Diencephalon (tissue), 1 donor: ENCODE measurements around the gene COG5. TPM values are rescaled to one million over a fixed set of nuclear protein-coding genes. Genes with fewer than 3 reads are reported as not detected.

Experiments
- small RNA-seq: library from RNA; depleted of rRNA; stranded (forward); fragments of <200 nt; gene quantifications from one replicate; pipeline ENCODE3, GENCODE V24; 2014
- total RNA-seq: library from RNA; depleted of rRNA; stranded (reverse); fragments of >200 nt; gene quantifications from one replicate; pipeline ENCODE4 v1.2.3, GENCODE V29; 2014

The COG5 gene
- 33.2 TPM for total RNA-seq

DNA sequence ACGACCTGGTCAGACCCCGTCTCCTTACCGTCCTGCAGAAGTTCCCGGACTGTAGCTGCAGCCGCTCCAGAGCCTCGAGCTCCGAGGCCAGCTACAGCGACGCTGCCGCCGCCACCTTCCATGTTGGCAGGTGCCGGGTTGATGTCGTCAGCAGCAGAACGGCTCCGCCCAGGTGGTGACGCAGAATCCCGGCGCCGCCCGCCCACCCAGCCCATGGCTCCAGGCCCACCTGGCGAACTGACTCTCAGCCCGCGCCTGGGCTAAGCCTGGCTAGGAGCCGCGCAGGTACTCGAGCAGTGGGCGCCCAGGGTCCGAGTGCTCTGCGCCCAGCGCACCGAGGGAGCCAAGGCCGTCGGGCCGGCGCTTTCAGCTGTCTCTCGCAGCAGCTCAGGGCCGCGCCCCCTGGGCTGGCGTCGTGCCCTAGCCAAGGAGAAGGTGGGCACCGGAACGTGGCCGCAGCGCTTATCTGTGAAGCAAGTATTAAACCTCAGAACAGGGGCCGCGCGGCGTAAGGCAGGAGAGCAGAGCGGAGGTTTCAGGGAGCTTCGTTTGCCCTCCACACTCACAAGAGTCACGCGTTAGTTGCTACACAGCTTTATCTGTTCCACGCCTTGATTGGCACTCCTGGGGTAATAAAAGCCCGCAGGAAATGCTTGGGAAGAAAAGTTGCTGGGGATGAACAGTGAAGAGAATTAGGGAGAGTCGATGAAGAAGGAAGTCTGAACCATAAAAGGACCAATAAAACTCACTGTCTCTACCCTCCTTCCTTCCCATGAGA is at the start of gene COG5, which contains the start of gene DUS4L:
Gene COG5 (minus strand): TSS at position 146 of the 778 bp plus-strand sequence. CDS start 24 bp downstream, at position 122.
Gene DUS4L (plus strand): TSS at position 197 of the 778 bp plus-strand sequence. CDS start 3,100 bp downstream, outside the sequence.

DNA sequence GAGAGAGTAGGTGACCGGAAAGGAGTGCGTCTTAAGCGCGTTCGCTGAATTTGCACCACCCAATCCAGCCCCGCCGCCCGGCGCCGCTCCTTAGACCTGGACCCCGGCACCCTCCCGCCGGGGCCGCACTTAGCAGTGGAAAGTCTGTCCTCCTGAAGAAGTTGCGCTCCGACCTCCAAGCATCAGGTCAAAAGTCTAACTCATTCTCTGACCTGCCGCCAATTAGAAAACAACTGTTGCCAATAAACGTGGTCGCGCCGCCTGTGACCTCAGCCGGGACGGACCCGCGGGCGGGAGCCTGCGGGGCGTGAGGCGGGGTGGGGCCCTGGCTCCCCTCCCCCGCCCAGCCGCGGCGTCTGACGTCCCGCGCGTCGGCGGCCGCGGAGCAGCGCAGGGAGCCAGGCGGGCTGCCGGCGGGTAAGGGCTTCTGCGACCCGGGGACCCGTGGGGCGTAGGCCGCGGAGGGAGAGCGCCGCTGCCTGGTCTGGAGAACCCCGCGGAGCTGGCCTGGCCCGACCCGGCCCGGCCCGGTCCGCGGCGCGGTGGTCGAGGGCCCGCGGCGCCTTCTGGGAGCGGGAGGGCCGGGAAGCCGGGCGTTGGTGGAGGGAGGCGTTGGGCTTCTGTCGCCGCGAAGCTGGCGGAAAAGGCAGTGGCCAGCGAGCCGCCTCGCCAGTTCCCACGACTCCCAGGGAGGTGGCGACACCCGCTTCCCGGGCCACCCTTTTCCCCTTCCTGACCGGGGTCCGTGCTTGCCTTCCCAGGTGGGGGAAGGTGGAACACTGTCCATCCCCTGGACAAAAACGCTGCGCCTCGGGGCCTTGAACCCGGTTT is 16.4 kb upstream of the COG5 start, which contains the start of gene BCAP29:
Gene BCAP29 (plus strand): TSS at position 362 of the 831 bp plus-strand sequence. CDS start 527 bp downstream, outside the sequence.

GRCh38 chr7:107469929-107470328 is 93.8 kb downstream of the COG5 start, which contains the start of gene GPR22:
TSS of gene GPR22 (plus strand) at chr7:107470057. CDS start at chr7:107474061, 4,004 bp downstream.

DNA sequence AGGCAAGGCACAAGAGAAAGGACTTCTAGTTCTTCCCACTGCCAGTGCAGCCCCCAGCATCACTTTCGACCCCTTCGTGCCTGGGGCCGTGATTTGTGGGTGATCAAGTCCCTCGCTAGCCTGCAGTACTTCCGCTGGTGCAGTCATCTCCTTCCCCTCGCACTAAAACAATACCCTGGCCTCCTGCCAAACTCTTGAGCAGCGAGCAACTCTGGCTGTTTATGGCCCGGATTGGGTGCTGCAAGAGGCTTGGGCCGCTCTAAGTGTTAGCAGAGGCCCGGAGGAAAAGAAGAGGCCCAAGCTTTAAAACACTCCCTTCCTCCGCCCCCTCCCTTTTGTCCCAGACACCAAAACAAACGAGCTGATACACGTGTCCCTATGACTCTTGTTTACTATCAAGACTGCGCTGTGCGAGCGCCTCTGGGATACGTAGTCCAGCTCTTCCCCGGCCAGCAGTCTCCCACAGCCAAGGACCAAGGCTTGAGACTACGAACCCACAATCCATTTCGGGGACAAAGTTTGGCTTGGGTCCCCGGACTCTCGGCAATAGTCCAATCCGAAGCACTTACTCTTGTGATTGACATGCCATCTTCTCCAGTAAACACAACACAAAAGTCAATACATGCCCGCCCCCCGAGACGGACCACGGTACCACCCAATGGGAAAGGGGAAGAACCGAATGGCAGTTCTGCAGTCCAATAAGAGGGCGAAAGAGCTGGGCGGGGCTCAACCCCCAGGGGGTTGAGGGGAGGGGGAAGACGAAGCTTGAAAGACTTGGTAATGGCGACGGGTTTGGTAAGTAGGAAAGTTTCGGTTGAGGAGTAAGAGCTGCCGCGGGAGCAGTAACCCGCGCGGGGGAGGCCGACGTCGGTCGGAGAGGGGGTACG is 395.2 kb downstream of the COG5 start, which contains the start of gene HBP1:
Gene HBP1 (plus strand): TSS at position 771 of the 887 bp plus-strand sequence. CDS start 10,891 bp downstream, outside the sequence.

Small RNAs within 50 kb of the gene (small RNA-seq; reads per million reads assigned to genes)
- gene AC002381.1 (not detected), gene RF01233 (not detected)

Other genes starting within 250 kb of the COG5 start
- gene GPR22, start 93.9 kb downstream of the COG5 start, total RNA-seq: 27.2 TPM
- 17.8 TPM for gene DUS4L, start 51 bp upstream of the COG5 start, total RNA-seq
- 50.5 TPM for gene BCAP29, start 16.3 kb upstream of the COG5 start, total RNA-seq
- gene SLC26A4, start 96.9 kb upstream of the COG5 start, total RNA-seq: 0.69 TPM
- gene CBLL1, start 180.2 kb upstream of the COG5 start, total RNA-seq: 30.0 TPM
- gene SLC26A3, start 239.3 kb upstream of the COG5 start, total RNA-seq: not detected